HEK293 (cell line): Measurements from ENCODE around the gene POR.

Experiments
- CTCF ChIA-PET: fragments of 350-600 bp; formaldehyde crosslinking; extraction: SDS; loops from one replicate; lab custom pipeline; 2021; ENCODE audit warnings: antibody characterized with exemption; lab: Yijun Ruan, JAX
- POLR2A ChIA-PET: fragments of 300-600 bp; formaldehyde crosslinking; extraction: SDS; loops from one replicate; lab custom pipeline; 2020; ENCODE audit warnings: antibody characterized with exemption, inconsistent platforms; lab: Yijun Ruan, JAX
- H3K27ac ChIP-seq: fragments of 200-500 bp; sonication (Bioruptor generic); 2 replicates; pipeline ENCODE4 v1.5.1; 2014; ENCODE audit warnings: low read depth, low read length, control low read depth, inconsistent platforms; ENCODE audit errors: extremely low read depth
- H3K36me3 ChIP-seq, 2 experiments: fragments of 200-500 bp in 1 of 2; sonication (Bioruptor generic) in 1 of 2; 1 replicate in 1 of 2; 2 replicates in 1 of 2; pipeline ENCODE4 v1.5.1; 2014 to 2017; ENCODE audit warnings: inconsistent platforms in 2 of 2, low read length in 2 of 2; ENCODE audit not compliant: control insufficient read depth in 2 of 2, insufficient read depth in 1 of 2
- H3K4me1 ChIP-seq: fragments of 200-500 bp; sonication (Bioruptor generic); 2 replicates; pipeline ENCODE4 v1.5.1; 2014; ENCODE audit warnings: mild to moderate bottlenecking, low read length, inconsistent platforms; ENCODE audit not compliant: control insufficient read depth, insufficient read depth
- H3K4me3 ChIP-seq: 2 replicates; pipeline ENCODE4 v1.5.1; 2011; ENCODE audit warnings: low read depth, mild to moderate bottlenecking, control low read depth, low read length, moderate library complexity
- H3K9me3 ChIP-seq: fragments of 200-500 bp; sonication (Bioruptor generic); 2 replicates; pipeline ENCODE4 v1.5.1; 2014; ENCODE audit warnings: low read depth, low read length, inconsistent platforms; ENCODE audit not compliant: control insufficient read depth, insufficient read depth
- BCL11B ChIP-seq: fragments of 450-650 bp; formaldehyde crosslinking; IDR thresholded peaks from 2 replicates; pipeline ENCODE4 v1.5.1; 2016; ENCODE audit warnings: low read depth, missing biosample characterization, missing genetic modification characterization
- CTCF ChIP-seq: fragments of 450-650 bp; formaldehyde crosslinking; IDR thresholded peaks from 2 replicates; pipeline ENCODE4 v1.5.1; 2016; ENCODE audit warnings: missing biosample characterization, missing genetic modification characterization
- HOXC10 ChIP-seq: sonication (generic); formaldehyde crosslinking; IDR thresholded peaks from 2 replicates; pipeline ENCODE4 v1.8.1; 2023; ENCODE audit warnings: mild to moderate bottlenecking, missing genetic modification reagents
- INSM2 ChIP-seq: fragments of 450-650 bp; formaldehyde crosslinking; IDR thresholded peaks from 2 replicates; pipeline ENCODE4 v1.5.1; 2016; ENCODE audit warnings: missing biosample characterization, missing genetic modification characterization
- KLF10 ChIP-seq: fragments of 450-650 bp; IDR thresholded peaks from 2 replicates; pipeline ENCODE4 v1.5.1; 2018; ENCODE audit warnings: missing biosample characterization, mild to moderate bottlenecking, missing genetic modification characterization
- TRIM28 ChIP-seq: IDR thresholded peaks from 2 replicates; pipeline ENCODE4 v1.6.1; 2011; ENCODE audit warnings: low read length, control low read depth, borderline replicate concordance
- ZBTB17 ChIP-seq: fragments of 450-650 bp; formaldehyde crosslinking; IDR thresholded peaks from 2 replicates; pipeline ENCODE4 v1.5.1; 2016; ENCODE audit warnings: missing biosample characterization, missing genetic modification characterization
- ZNF112 ChIP-seq: fragments of 450-650 bp; formaldehyde crosslinking; IDR thresholded peaks from 2 replicates; pipeline ENCODE4 v1.5.0; 2017; ENCODE audit warnings: missing biosample characterization, missing genetic modification characterization
- ZNF391 ChIP-seq: fragments of 450-650 bp; formaldehyde crosslinking; IDR thresholded peaks from 2 replicates; pipeline ENCODE4 v1.5.1; 2016; ENCODE audit warnings: low read depth, missing biosample characterization, missing genetic modification characterization, borderline replicate concordance
- ZNF600 ChIP-seq: fragments of 450-650 bp; formaldehyde crosslinking; IDR thresholded peaks from 2 replicates; pipeline ENCODE4 v1.5.1; 2016; ENCODE audit warnings: missing biosample characterization, missing genetic modification characterization
- ZNF707 ChIP-seq: fragments of 450-650 bp; formaldehyde crosslinking; IDR thresholded peaks from 2 replicates; pipeline ENCODE4 v1.5.1; 2016; ENCODE audit warnings: missing biosample characterization, missing genetic modification characterization
- ZNF785 ChIP-seq: fragments of 450-650 bp; formaldehyde crosslinking; IDR thresholded peaks from 2 replicates; pipeline ENCODE4 v1.5.1; 2016; ENCODE audit warnings: missing biosample characterization, missing genetic modification characterization

The POR gene

GRCh38 chr7:75961218-75961617 lies 46.3 kb downstream of the POR start (continued):
- TF ChIP-seq TRIM28 (no peak), ZBTB17 (tag by site-specific recombination) (no peak)
- TF ChIP-seq, all 188 proteins: peak for 0

GRCh38 chr7:75962607-75963380 lies 47.8 kb downstream of the POR start:
- CTCF ChIA-PET: no interaction called here
- TF ChIP-seq HOXC10 (CRISPR knock-in tag) (no peak), BCL11B (no peak), ZNF600 (tag by site-specific recombination) (no peak), ZNF785 (tag by site-specific recombination) (no peak), ZNF707 (no peak), ZNF391 (no peak), ZNF112 (tag by site-specific recombination) (no peak)
- TF ChIP-seq, all 188 proteins: peak for 0
- H3K36me3 ChIP-seq: peaks cover 1 to 9% of the 10 kb centered on the region in 2 experiments; a peak in 2 of 3 replicates
- H3K27ac ChIP-seq: no peak overlapping the region
- POLR2A ChIA-PET: no interaction called here
- H3K4me3 ChIP-seq: no peak overlapping the region
- H3K4me1 ChIP-seq: no peaks in the 10 kb centered on the region
- no peaks in the 10 kb centered on the region for H3K9me3 ChIP-seq

GRCh38 chr7:75963381-75963995 lies 48.5 kb downstream of the POR start:
- H3K9me3 ChIP-seq: no peaks in the 10 kb centered on the region
- no peak overlapping the region for H3K27ac ChIP-seq
- no peaks in the 10 kb centered on the region for H3K4me1 ChIP-seq
- CTCF ChIA-PET: no interaction called here
- POLR2A ChIA-PET: no interaction called here
- TF ChIP-seq KLF10 (tag by site-specific recombination): no peak
- TF ChIP-seq, all 188 proteins: peak for 0
- Histone ChIP-seq H3K4me3 (no peak overlapping the region), H3K36me3 (peaks cover 4 to 5% of the 10 kb centered on the region in 2 experiments; a peak in 2 of 3 replicates)

GRCh38 chr7:75965617-75966016 lies 50.7 kb downstream of the POR start:
- Histone ChIP-seq H3K9me3 (no peaks in the 10 kb centered on the region), H3K4me1 (no peaks in the 10 kb centered on the region), H3K4me3 (no peak overlapping the region), H3K27ac (no peak overlapping the region), H3K36me3 (peaks cover 0 to 4% of the 10 kb centered on the region in 2 experiments; a peak in 2 of 3 replicates)
- ChIA-PET CTCF (no interaction called here), POLR2A (no interaction called here)
- no peak for TF ChIP-seq CTCF (tag by site-specific recombination)

- peaks cover 0 to 4% of the 10 kb centered on the region in 2 experiments; a peak in 2 of 3 replicates for H3K36me3 ChIP-seq
- no peak overlapping the region for H3K4me3 ChIP-seq
- ChIA-PET CTCF (interaction anchor here (0.8 to 1.0 kb wide), 2 partner anchors 54 to 100 kb away, joined by 3 to 5 read pairs; no protein-coding TSS in a partner anchor), POLR2A (no interaction called here)
- H3K27ac ChIP-seq: no peak overlapping the region
- TF ChIP-seq INSM2 (tag by site-specific recombination): no peak
- no peaks in the 10 kb centered on the region for H3K9me3 ChIP-seq
- H3K4me1 ChIP-seq: no peaks in the 10 kb centered on the region
These were observed 51.4 kb downstream of the POR start for GRCh38 chr7:75966190-75966961.
